Esophagus muscularis mucosa (tissue), 4 donors: ENCODE data around the gene CARTPT. TPM values are rescaled to one million over a fixed set of nuclear protein-coding genes. Genes with fewer than 3 reads are reported as not detected.

ENCODE experiments used
- DNase-seq: peaks from one replicate; pipeline ENCODE4 v3.0.0-alpha.2; 2017; ENCODE audit errors: extremely low spot score
- H3K27ac ChIP-seq, 4 donors: fragments of 200-600 bp; sonication (generic); replicated peaks in 1 of 4; 1 replicate in 3 of 4; 2 replicates in 1 of 4; pipeline ENCODE4 v1.5.1; 2016 to 2019; ENCODE audit warnings: mild to moderate bottlenecking in 1 of 4
- H3K27me3 ChIP-seq, 4 donors: fragments of 200-600 bp; sonication (generic); one replicate each; pipeline versions ENCODE4 v1.5.1 to v1.6.0; 2016 to 2019
- H3K36me3 ChIP-seq, 4 donors: fragments of 200-600 bp; sonication (generic); one replicate each; pipeline ENCODE4 v1.5.1; 2016 to 2019
- H3K4me1 ChIP-seq, 4 donors: fragments of 200-600 bp; sonication (generic); one replicate each; pipeline ENCODE4 v1.5.1; 2016 to 2019
- H3K4me3 ChIP-seq, 4 donors: fragments of 200-600 bp; sonication (generic); 1 replicate in 2 of 4; 2 replicates in 2 of 4; pipeline ENCODE4 v1.5.1; 2016 to 2019; ENCODE audit warnings: mild to moderate bottlenecking in 4 of 4, moderate library complexity in 1 of 4
- H3K9me3 ChIP-seq, 4 donors: fragments of 200-600 bp; sonication (generic); 1 replicate in 3 of 4; 2 replicates in 1 of 4; pipeline ENCODE4 v1.5.1; 2016 to 2019
- EP300 ChIP-seq: sonication (generic); formaldehyde crosslinking; IDR thresholded peaks from one replicate; pipeline ENCODE4 v1.6.1; 2017; ENCODE audit warnings: antibody characterized with exemption
- POLR2A ChIP-seq: fragments of 450-650 bp; IDR thresholded peaks from one replicate; pipeline ENCODE4 v1.6.1; 2017; ENCODE audit warnings: antibody characterized with exemption, moderate library complexity, mild to moderate bottlenecking, low read depth
- POLR2AphosphoS5 ChIP-seq, 2 donors: sonication (generic); formaldehyde crosslinking; IDR thresholded peaks; one replicate each; pipeline ENCODE4 v1.6.1; 2017; ENCODE audit warnings: antibody characterized with exemption in 2 of 2
- WGBS: methylation state at CpG from one replicate; pipeline ENCODE4 v1.1.5; 2018; 5-methylcytosine and 5-hydroxymethylcytosine counted together
- intact Hi-C: fragments of 100-400 bp; cut with DNase I; formaldehyde crosslinking; loops from one replicate; pipeline ENCODE4 v1.15.1; 2023
- total RNA-seq, 4 donors: library from RNA; depleted of rRNA; stranded (reverse); fragments of >200 nt; gene quantifications; one replicate each; pipeline versions ENCODE4 v1.1.0 to v1.2.1, GENCODE V29; 2016
- TF ChIP-seq, protein P1 (sequence below), 3 experiments: fragments of 200-600 bp in 2 of 3; fragments of 450-650 bp in 1 of 3; sonication (generic) in 2 of 3; IDR thresholded peaks; one replicate each; pipeline ENCODE4 v1.5.1; 2017 to 2019; ENCODE audit warnings: antibody characterized with exemption in 3 of 3, mild to moderate bottlenecking in 2 of 3, moderate library complexity in 1 of 3

Gene CARTPT
- total RNA-seq, 4 donors from 2014 or later, result 7.1 to 24.7 (median 15.5) TPM

DNA sequence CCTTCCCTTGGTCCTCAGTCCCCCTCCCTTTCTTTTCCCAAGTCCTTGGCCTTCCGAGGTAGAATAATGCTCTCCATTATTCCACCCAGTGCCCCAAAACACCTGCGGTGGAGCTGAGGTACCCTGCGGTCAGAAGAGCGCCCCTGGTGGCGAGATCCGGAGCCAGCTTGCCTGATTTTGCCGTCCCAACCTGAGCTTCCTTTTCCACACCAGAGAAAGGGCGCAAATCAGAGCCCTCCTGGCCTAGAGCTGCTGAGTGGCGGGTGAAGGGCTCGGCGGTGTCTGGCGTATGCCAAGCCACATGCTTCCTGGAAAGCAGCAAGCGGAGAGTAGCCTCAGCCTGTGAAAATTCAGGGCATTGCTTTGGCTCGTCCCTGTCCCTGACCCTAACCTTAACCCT lies 21.1 kb upstream of the CARTPT start:
- TF ChIP-seq, protein P1, sequence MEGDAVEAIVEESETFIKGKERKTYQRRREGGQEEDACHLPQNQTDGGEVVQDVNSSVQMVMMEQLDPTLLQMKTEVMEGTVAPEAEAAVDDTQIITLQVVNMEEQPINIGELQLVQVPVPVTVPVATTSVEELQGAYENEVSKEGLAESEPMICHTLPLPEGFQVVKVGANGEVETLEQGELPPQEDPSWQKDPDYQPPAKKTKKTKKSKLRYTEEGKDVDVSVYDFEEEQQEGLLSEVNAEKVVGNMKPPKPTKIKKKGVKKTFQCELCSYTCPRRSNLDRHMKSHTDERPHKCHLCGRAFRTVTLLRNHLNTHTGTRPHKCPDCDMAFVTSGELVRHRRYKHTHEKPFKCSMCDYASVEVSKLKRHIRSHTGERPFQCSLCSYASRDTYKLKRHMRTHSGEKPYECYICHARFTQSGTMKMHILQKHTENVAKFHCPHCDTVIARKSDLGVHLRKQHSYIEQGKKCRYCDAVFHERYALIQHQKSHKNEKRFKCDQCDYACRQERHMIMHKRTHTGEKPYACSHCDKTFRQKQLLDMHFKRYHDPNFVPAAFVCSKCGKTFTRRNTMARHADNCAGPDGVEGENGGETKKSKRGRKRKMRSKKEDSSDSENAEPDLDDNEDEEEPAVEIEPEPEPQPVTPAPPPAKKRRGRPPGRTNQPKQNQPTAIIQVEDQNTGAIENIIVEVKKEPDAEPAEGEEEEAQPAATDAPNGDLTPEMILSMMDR (IDR thresholded peaks at IDR 0.05), result peak in 1 of 3 experiments; percentile 31
- TF ChIP-seq POLR2AphosphoS5 (IDR thresholded peaks at IDR 0.05), result no peak
- 58% methylated on average over 13 of the region's 14 CpGs for WGBS

DNA sequence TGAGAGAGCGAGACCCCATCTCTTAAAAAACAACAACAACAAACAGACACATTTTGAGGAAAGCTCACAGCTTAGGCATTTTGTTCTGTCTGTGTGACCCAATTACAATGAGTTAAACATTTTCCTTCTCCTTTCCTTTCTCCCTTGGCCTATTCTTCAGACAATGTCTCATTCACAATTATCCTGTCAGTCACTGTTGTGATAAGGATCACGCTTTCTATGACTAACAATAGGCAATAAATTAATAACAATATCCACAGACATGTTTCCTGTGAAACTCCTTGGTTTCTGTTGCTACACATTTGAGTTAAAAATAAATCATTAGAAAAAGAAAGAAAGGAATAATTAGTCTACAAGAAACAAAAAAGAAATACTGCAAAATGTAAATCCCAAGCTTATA lies 19.8 kb upstream of the CARTPT start:
- no peak for TF ChIP-seq EP300
- no peak for TF ChIP-seq POLR2A
- H3K4me3 ChIP-seq, result no peak overlapping the region
- no peaks in the 10 kb centered on the region for H3K4me1 ChIP-seq
- H3K9me3 ChIP-seq, result no peaks in the 10 kb centered on the region
- H3K27me3 ChIP-seq, result peaks cover 0 to 27% (median 0%) of the 10 kb centered on the region in 4 donors
- DNase-seq, result no peak
- intact Hi-C loops, result no loop called here
- no peak overlapping the region for H3K27ac ChIP-seq
- H3K36me3 ChIP-seq, result no peaks in the 10 kb centered on the region
- WGBS, result 77% methylated on average over 2 of the region's 2 CpGs

More for the DNA sequence above, 21.1 kb upstream of the CARTPT start:
- peaks cover 0 to 4% (median 0%) of the 10 kb centered on the region in 4 donors for H3K4me1 ChIP-seq
- H3K36me3 ChIP-seq, result no peaks in the 10 kb centered on the region
- DNase-seq, result no peak
- H3K27ac ChIP-seq, result no peak overlapping the region
- intact Hi-C loops, result no loop called here
- H3K4me3 ChIP-seq, result no peak overlapping the region
- H3K9me3 ChIP-seq, result no peaks in the 10 kb centered on the region
- H3K27me3 ChIP-seq, result peaks cover 0 to 19% (median 0%) of the 10 kb centered on the region in 4 donors

DNA sequence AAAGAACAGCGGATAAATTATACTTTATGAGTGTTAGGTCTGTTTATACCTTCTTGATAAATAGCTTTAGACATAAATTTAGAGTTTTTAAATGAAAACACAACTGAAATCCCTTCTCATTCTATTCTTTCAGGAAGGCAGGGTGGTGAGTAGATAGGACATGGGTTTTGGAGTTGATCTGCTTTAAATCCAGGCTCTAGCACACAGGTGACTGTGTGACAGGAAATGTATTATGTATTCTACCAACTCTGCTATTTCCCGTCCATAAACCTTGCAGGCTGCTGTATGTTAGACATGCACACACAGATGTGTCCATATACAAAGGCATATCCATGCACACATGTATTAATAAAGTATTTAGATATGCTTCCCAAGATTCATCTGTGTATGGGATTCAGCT lies 19.3 kb upstream of the CARTPT start:
- WGBS, result 62% methylated on average over 2 of the region's 2 CpGs
- no peak for DNase-seq
- H3K27ac ChIP-seq, result no peak overlapping the region
- intact Hi-C loops, result no loop called here
- H3K27me3 ChIP-seq, result peaks cover 0 to 27% (median 0%) of the 10 kb centered on the region in 4 donors
- H3K4me1 ChIP-seq, result no peaks in the 10 kb centered on the region
- H3K9me3 ChIP-seq, result no peaks in the 10 kb centered on the region
- no peak overlapping the region for H3K4me3 ChIP-seq
- TF ChIP-seq POLR2A (no peak), EP300 (no peak), POLR2AphosphoS5 (IDR thresholded peaks at IDR 0.05) (no peak)
- TF ChIP-seq, protein P1 (IDR thresholded peaks at IDR 0.05), result no peak
- no peaks in the 10 kb centered on the region for H3K36me3 ChIP-seq

DNA sequence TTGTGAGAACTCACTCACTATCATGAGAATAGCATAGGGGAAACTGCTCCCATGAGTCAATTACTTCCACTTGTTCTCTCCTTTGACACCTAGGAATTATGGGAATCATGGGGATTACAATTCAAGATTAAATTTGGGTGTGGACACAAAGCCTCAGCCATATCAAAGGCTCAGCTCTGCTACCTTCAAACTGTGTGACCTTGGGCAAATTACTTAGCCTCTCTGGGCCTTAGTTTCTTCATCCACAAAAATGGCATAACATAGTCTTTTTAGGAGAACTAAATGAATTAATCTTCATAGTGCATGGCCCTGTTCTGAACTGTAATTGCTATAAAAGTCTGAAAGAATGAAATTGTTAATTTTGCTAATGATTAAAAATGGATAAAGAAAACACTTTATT lies 18.3 kb upstream of the CARTPT start:
- no peak for DNase-seq
- Histone ChIP-seq H3K4me1 (no peaks in the 10 kb centered on the region), H3K27ac (no peak overlapping the region), H3K27me3 (peaks cover 0 to 32% (median 0%) of the 10 kb centered on the region in 4 donors), H3K36me3 (no peaks in the 10 kb centered on the region), H3K4me3 (no peak overlapping the region), H3K9me3 (no peaks in the 10 kb centered on the region)
- intact Hi-C loops, result no loop called here
- no peak for TF ChIP-seq POLR2A
- TF ChIP-seq POLR2AphosphoS5 (IDR thresholded peaks at IDR 0.05), result no peak
- TF ChIP-seq, protein P1 (IDR thresholded peaks at IDR 0.05), result no peak
- no peak for TF ChIP-seq EP300

DNA sequence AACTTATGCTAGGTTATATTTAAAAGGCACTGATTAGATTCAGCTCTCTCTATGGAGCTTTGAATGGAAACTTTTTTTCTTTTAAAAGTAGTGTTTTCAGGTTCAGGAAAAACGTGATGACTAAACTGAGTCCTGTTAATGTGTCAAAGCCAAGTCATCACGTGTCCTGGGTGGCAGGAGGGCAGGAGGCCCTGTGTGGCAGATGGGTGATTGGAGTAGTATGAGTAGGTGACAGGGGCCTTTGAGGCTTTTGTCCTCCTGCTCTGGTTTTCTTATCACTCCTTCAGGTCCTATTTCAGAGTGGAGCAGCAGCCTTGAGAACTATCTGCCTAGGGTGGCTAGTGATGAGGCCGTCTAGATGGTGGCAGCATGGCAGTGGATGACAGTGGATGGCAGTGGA lies 17.7 kb upstream of the CARTPT start:
- peaks cover 0 to 32% (median 0%) of the 10 kb centered on the region in 4 donors for H3K27me3 ChIP-seq
- no peak for TF ChIP-seq EP300
- TF ChIP-seq, protein P1 (IDR thresholded peaks at IDR 0.05), result no peak
- TF ChIP-seq POLR2AphosphoS5 (IDR thresholded peaks at IDR 0.05), result no peak
- no peak for TF ChIP-seq POLR2A
- no peak for DNase-seq
- H3K36me3 ChIP-seq, result no peaks in the 10 kb centered on the region
- no peaks in the 10 kb centered on the region for H3K4me1 ChIP-seq
- no peaks in the 10 kb centered on the region for H3K9me3 ChIP-seq
- 70% methylated on average over 3 of the region's 3 CpGs for WGBS
- intact Hi-C loops, result no loop called here
- no peak overlapping the region for H3K27ac ChIP-seq
- H3K4me3 ChIP-seq, result no peak overlapping the region
